ENCODE results near the gene CACNA1C. TPM values are rescaled to one million over a fixed set of nuclear protein-coding genes. Genes with fewer than 3 reads are reported as not detected.
"Not testable (repeated sequence)": the region's sequence is repeated elsewhere in the genome, so short reads cannot be mapped to it uniquely, and the experiment has no call there.

The CACNA1C gene
- polyA plus RNA-seq, 4 donors: 0.67 to 2.5 (median 2.0) TPM

- DNase-seq: no peak
- 85 to 87% (median 87%) methylated on average over 11 of the region's 11 CpGs for WGBS, 3 donors
- no peak overlapping the region for H3K27ac ChIP-seq (ENCODE audit: low read depth in 1 of 3, low read length in 2 of 3)
- no peaks in the 10 kb centered on the region for H3K4me1 ChIP-seq (ENCODE audit: control insufficient read depth in 3 of 3, insufficient read depth in 2 of 3, low read depth in 1 of 3, low read length in 2 of 3)
- FAIRE-seq: no peak
- peaks cover 0 to 3% (median 0%) of the 10 kb centered on the region in 3 donors for H3K36me3 ChIP-seq (ENCODE audit: control insufficient read depth in 3 of 3, insufficient read depth in 2 of 3, low read depth in 1 of 3, low read length in 3 of 3)
- H3K9me3 ChIP-seq (ENCODE audit: control insufficient read depth in 2 of 2, insufficient read depth in 1 of 2, low read depth in 1 of 2, low read length in 1 of 2): no peaks in the 10 kb centered on the region
- no peak overlapping the region for H3K4me3 ChIP-seq (ENCODE audit: low read depth in 1 of 3, low read length in 3 of 3)
- H3K27me3 ChIP-seq (ENCODE audit: control insufficient read depth in 3 of 3, insufficient read depth in 3 of 3, low read length in 3 of 3): peaks cover 0 to 3% (median 0%) of the 10 kb centered on the region in 3 donors
Observed at GRCh38 chr12:2125651-2126522, 73.1 kb downstream of the CACNA1C start.

DNA sequence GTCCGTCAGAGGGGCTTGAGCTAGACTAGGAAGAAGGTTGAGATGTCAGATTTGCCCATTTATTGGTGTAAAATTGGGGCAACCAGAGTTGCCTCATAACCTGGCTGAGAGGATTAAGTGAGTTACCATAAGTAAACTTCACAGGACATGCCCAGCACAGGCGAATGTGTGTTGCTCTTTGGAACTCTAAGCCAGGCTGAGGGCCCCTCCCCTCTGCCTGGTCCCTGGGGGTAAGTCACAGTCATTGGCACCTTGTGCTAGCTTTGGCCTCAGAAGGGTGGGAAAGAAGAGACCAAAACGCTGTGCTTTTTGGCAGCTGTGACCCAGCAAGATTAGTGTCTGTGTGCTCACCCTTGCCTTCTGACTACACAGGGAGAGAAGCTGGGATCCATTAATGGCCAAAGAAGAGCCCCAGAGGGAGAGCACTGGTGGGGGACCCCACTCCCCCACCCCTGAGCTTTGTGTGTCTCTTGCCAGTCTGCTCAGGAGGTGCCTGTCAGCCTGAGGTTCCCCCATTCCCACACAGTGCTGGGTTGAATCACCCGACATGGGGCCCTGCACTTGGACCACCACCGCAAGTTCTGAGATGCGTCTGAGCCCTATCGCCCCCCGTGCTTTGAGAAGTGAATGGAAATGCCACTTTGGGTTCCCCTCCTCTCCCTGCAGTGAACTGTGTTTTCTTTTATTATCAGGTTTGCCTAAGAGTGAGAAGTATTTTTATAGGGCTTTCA lies 74.1 kb downstream of the CACNA1C start:
- Histone ChIP-seq H3K27me3 (ENCODE audit: control insufficient read depth in 3 of 3, insufficient read depth in 3 of 3, low read length in 3 of 3) (peaks cover 0 to 3% (median 0%) of the 10 kb centered on the region in 3 donors), H3K27ac (ENCODE audit: low read depth in 1 of 3, low read length in 2 of 3) (no peak overlapping the region), H3K4me3 (ENCODE audit: low read depth in 1 of 3, low read length in 3 of 3) (no peak overlapping the region), H3K9me3 (ENCODE audit: control insufficient read depth in 2 of 2, insufficient read depth in 1 of 2, low read depth in 1 of 2, low read length in 1 of 2) (no peaks in the 10 kb centered on the region), H3K4me1 (ENCODE audit: control insufficient read depth in 3 of 3, insufficient read depth in 2 of 3, low read depth in 1 of 3, low read length in 2 of 3) (no peaks in the 10 kb centered on the region), H3K36me3 (ENCODE audit: control insufficient read depth in 3 of 3, insufficient read depth in 2 of 3, low read depth in 1 of 3, low read length in 3 of 3) (peaks cover 0 to 3% (median 0%) of the 10 kb centered on the region in 3 donors)
- FAIRE-seq (no peak), DNase-seq (no peak)
- 76 to 85% (median 83%) methylated on average over 8 of the region's 8 CpGs for WGBS, 3 donors

GRCh38 chr12:2129076-2129475 lies 76.3 kb downstream of the CACNA1C start:
- FAIRE-seq: no peak

DNA sequence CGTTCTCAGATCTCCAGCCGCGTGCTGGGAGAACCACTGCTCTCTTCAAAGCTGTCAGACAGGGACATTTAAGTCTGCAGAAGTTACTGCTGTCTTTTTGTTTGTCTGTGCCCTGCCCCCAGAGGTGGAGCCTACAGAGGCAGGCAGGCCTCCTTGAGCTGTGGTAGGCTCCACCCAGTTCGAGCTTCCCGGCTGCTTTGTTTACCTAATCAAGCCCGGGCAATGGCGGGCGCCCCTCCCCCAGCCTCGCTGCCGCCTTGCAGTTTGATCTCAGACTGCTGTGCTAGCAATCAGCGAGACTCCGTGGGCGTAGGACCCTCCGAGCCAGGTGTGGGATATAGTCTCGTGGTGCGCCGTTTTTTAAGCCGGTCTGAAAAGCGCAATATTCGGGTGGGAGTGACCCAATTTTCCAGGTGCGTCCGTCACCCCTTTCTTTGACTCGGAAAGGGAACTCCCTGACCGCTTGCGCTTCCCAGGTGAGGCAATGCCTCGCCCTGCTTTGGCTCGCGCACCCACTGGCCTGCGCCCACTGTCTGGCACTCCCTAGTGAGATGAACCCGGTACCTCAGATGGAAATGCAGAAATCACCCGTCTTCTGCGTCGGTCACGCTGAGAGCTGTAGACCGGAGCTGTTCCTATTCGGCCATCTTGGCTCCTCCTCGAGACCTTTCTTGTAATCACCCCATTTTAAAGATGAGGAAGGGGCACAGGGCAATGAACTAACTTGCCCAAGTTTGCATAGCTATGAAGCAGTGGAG lies 83.1 kb downstream of the CACNA1C start:
- H3K4me1 ChIP-seq (ENCODE audit: control insufficient read depth in 3 of 3, insufficient read depth in 2 of 3, low read depth in 1 of 3, low read length in 2 of 3): peaks cover 0 to 19% (median 7%) of the 10 kb centered on the region in 3 donors
- not testable (repeated sequence) for H3K27ac ChIP-seq (ENCODE audit: low read depth in 1 of 3, low read length in 2 of 3); FAIRE-seq; H3K9me3 ChIP-seq (ENCODE audit: control insufficient read depth in 2 of 2, insufficient read depth in 1 of 2, low read depth in 1 of 2, low read length in 1 of 2); H3K4me3 ChIP-seq (ENCODE audit: low read depth in 1 of 3, low read length in 3 of 3); DNase-seq; H3K27me3 ChIP-seq (ENCODE audit: control insufficient read depth in 3 of 3, insufficient read depth in 3 of 3, low read length in 3 of 3); H3K36me3 ChIP-seq (ENCODE audit: control insufficient read depth in 3 of 3, insufficient read depth in 2 of 3, low read depth in 1 of 3, low read length in 3 of 3)
- 58 to 75% (median 68%) methylated on average over 18 to 26 of the region's 37 CpGs for WGBS, 3 donors

More at GRCh38 chr12:2129076-2129475, 76.3 kb downstream of the CACNA1C start:
- Histone ChIP-seq H3K27ac (ENCODE audit: low read depth in 1 of 3, low read length in 2 of 3) (no peak overlapping the region), H3K9me3 (ENCODE audit: control insufficient read depth in 2 of 2, insufficient read depth in 1 of 2, low read depth in 1 of 2, low read length in 1 of 2) (no peaks in the 10 kb centered on the region), H3K27me3 (ENCODE audit: control insufficient read depth in 3 of 3, insufficient read depth in 3 of 3, low read length in 3 of 3) (no peaks in the 10 kb centered on the region), H3K4me3 (ENCODE audit: low read depth in 1 of 3, low read length in 3 of 3) (no peak overlapping the region), H3K4me1 (ENCODE audit: control insufficient read depth in 3 of 3, insufficient read depth in 2 of 3, low read depth in 1 of 3, low read length in 2 of 3) (no peaks in the 10 kb centered on the region), H3K36me3 (ENCODE audit: control insufficient read depth in 3 of 3, insufficient read depth in 2 of 3, low read depth in 1 of 3, low read length in 3 of 3) (peaks cover 0 to 3% (median 0%) of the 10 kb centered on the region in 3 donors)
- no peak for DNase-seq
- 77 to 85% (median 82%) methylated on average over 7 of the region's 7 CpGs for WGBS, 3 donors

- H3K27me3 ChIP-seq (ENCODE audit: control insufficient read depth in 3 of 3, insufficient read depth in 3 of 3, low read length in 3 of 3): no peaks in the 10 kb centered on the region
- H3K4me3 ChIP-seq (ENCODE audit: low read depth in 1 of 3, low read length in 3 of 3): no peak overlapping the region
- H3K27ac ChIP-seq (ENCODE audit: low read depth in 1 of 3, low read length in 2 of 3): no peak overlapping the region
- no peaks in the 10 kb centered on the region for H3K9me3 ChIP-seq (ENCODE audit: control insufficient read depth in 2 of 2, insufficient read depth in 1 of 2, low read depth in 1 of 2, low read length in 1 of 2)
- peaks cover 0 to 19% (median 7%) of the 10 kb centered on the region in 3 donors for H3K4me1 ChIP-seq (ENCODE audit: control insufficient read depth in 3 of 3, insufficient read depth in 2 of 3, low read depth in 1 of 3, low read length in 2 of 3)
- 92 to 94% (median 93%) methylated on average over 10 of the region's 10 CpGs for WGBS, 3 donors
- FAIRE-seq (no peak), DNase-seq (no peak)
- no peaks in the 10 kb centered on the region for H3K36me3 ChIP-seq (ENCODE audit: control insufficient read depth in 3 of 3, insufficient read depth in 2 of 3, low read depth in 1 of 3, low read length in 3 of 3)
Observed at GRCh38 chr12:2136901-2137300, 84.1 kb downstream of the CACNA1C start.

DNA sequence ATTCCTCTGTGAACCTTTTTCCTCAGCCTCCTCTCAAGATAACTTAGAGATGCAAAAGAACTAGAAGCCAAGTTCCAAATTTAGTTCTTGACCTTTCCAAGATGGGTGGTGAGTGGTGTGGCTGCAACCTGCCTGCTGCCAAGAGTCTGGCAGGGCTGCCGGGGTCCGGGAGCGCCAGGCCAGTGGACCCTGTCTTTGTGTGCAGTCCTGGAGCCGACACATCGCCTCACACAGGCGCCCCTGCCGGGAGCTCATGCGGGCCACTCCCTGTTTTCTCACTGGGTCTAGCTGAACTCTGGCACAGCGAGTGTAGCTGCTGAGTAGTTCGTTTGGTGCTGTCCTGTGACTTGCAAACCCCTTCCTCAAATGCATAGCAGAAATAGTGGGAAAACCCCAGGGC lies 84.9 kb downstream of the CACNA1C start:
- FAIRE-seq (no peak), DNase-seq (peak; percentile 70 to 71)
- H3K4me1 ChIP-seq (ENCODE audit: control insufficient read depth in 3 of 3, insufficient read depth in 2 of 3, low read depth in 1 of 3, low read length in 2 of 3): peaks cover 0 to 19% (median 7%) of the 10 kb centered on the region in 3 donors
- H3K9me3 ChIP-seq (ENCODE audit: control insufficient read depth in 2 of 2, insufficient read depth in 1 of 2, low read depth in 1 of 2, low read length in 1 of 2): no peaks in the 10 kb centered on the region
- H3K27me3 ChIP-seq (ENCODE audit: control insufficient read depth in 3 of 3, insufficient read depth in 3 of 3, low read length in 3 of 3): no peaks in the 10 kb centered on the region
- H3K36me3 ChIP-seq (ENCODE audit: control insufficient read depth in 3 of 3, insufficient read depth in 2 of 3, low read depth in 1 of 3, low read length in 3 of 3): no peaks in the 10 kb centered on the region
- 18 to 59% (median 47%) methylated on average over 10 of the region's 10 CpGs for WGBS, 3 donors
- H3K27ac ChIP-seq (ENCODE audit: low read depth in 1 of 3, low read length in 2 of 3): peak overlapping the region in 1 of 3 donors; percentile 51
- H3K4me3 ChIP-seq (ENCODE audit: low read depth in 1 of 3, low read length in 3 of 3): no peak overlapping the region

GRCh38 chr12:2138294-2138693 lies 85.5 kb downstream of the CACNA1C start:
- no peaks in the 10 kb centered on the region for H3K9me3 ChIP-seq (ENCODE audit: control insufficient read depth in 2 of 2, insufficient read depth in 1 of 2, low read depth in 1 of 2, low read length in 1 of 2)
- H3K4me1 ChIP-seq (ENCODE audit: control insufficient read depth in 3 of 3, insufficient read depth in 2 of 3, low read depth in 1 of 3, low read length in 2 of 3): peaks cover 0 to 19% (median 7%) of the 10 kb centered on the region in 3 donors
- H3K27me3 ChIP-seq (ENCODE audit: control insufficient read depth in 3 of 3, insufficient read depth in 3 of 3, low read length in 3 of 3): no peaks in the 10 kb centered on the region
- 72 to 87% (median 86%) methylated on average over 10 of the region's 10 CpGs for WGBS, 3 donors
- DNase-seq (no peak), FAIRE-seq (no peak)
- no peaks in the 10 kb centered on the region for H3K36me3 ChIP-seq (ENCODE audit: control insufficient read depth in 3 of 3, insufficient read depth in 2 of 3, low read depth in 1 of 3, low read length in 3 of 3)
- H3K27ac ChIP-seq (ENCODE audit: low read depth in 1 of 3, low read length in 2 of 3): peak overlapping the region in 2 of 3 donors; percentile 39 to 51
- H3K4me3 ChIP-seq (ENCODE audit: low read depth in 1 of 3, low read length in 3 of 3): no peak overlapping the region

DNA sequence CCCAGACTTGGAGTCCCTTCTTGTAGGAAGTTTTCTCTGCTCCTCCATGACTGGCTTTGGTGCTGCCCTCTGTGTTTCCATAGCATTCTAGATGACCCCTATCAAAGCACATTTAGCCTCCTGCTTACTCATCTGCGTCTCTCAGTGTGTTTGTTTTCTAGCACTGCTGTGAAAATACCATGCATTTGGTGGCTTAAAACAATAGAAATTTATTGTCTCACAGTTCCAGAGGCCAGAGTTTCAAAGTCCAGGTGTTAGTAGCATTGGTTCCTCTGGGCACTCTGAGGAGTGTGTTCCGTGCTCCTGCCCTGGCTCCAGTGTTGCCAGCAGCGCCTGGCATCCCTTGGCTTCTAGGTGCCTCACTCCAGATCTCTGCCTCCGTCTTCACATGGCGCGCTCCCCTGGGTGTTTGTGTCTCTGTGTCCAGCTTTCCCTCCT lies 86.1 kb downstream of the CACNA1C start:
- Histone ChIP-seq H3K27ac (ENCODE audit: low read depth in 1 of 3, low read length in 2 of 3) (peak overlapping the region in 2 of 3 donors; percentile 39 to 51), H3K36me3 (ENCODE audit: control insufficient read depth in 3 of 3, insufficient read depth in 2 of 3, low read depth in 1 of 3, low read length in 3 of 3) (no peaks in the 10 kb centered on the region), H3K9me3 (ENCODE audit: control insufficient read depth in 2 of 2, insufficient read depth in 1 of 2, low read depth in 1 of 2, low read length in 1 of 2) (no peaks in the 10 kb centered on the region), H3K4me3 (ENCODE audit: low read depth in 1 of 3, low read length in 3 of 3) (no peak overlapping the region), H3K27me3 (ENCODE audit: control insufficient read depth in 3 of 3, insufficient read depth in 3 of 3, low read length in 3 of 3) (no peaks in the 10 kb centered on the region), H3K4me1 (ENCODE audit: control insufficient read depth in 3 of 3, insufficient read depth in 2 of 3, low read depth in 1 of 3, low read length in 2 of 3) (peaks cover 0 to 19% (median 7%) of the 10 kb centered on the region in 3 donors)
- FAIRE-seq: no peak
- 42 to 79% (median 66%) methylated on average over 6 of the region's 6 CpGs for WGBS, 3 donors
- DNase-seq: peak; percentile 68 to 81
